ENCODE data around the gene PBX4.

The PBX4 gene

DNA sequence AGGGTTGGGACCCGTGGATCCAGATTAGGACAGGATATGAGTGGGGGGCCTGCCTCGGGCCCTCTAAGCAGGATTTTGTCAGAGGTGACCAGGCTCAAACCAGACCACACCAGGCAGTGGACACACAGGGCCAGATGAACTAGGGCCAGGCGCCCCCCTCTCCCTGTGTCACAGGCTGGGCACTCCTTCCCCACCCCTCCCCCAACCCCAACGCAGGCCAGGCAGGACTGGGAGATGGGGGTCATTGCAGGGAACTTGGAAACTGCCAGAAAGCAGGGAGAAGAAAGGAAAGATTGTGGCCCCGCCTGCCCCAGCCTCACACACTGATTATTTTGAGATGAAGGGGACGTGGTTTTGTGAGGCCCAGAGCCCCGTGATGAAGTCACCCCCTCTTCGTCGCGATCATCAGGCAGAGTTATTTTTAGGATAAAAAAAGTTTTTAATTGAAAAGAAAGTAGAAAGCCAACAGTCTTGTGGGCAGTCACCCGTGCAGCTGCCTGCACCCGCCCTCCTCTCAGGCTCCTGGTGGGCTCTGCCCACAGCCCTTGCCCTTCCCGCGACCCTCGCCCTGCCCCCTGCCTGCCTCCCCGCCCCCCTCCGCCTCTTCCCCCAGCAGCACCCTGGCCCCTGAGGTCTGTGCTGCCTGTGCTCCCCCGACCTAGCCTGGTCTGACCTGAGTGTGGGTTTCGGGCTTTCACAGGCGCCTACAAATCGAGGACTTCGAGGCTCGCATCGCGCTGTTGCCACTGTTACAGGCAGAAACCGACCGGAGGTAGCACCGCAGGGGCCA, 91.7 kb downstream of the PBX4 start:
- no peak for DNase-seq (ENCODE audit: low read depth)
- H3K27me3 ChIP-seq (replicated peaks; ENCODE audit: control insufficient read depth, insufficient read depth, low read length), result no peaks in the 10 kb centered on the region
- peaks cover 25% of the 10 kb centered on the region for H3K36me3 ChIP-seq (ENCODE audit: control insufficient read depth, insufficient read depth, low read length, severe bottlenecking)
- no peaks in the 10 kb centered on the region for H3K9me3 ChIP-seq (ENCODE audit: control insufficient read depth, low read length)
- H3K9ac ChIP-seq (ENCODE audit: low read length), result no peak overlapping the region
- no peak overlapping the region for H3K4me3 ChIP-seq (ENCODE audit: low read length)
- H3K4me1 ChIP-seq (ENCODE audit: control insufficient read depth, insufficient read depth, low read length), result peaks cover 16% of the 10 kb centered on the region

GRCh38 chr19:19525611-19526380, 92.7 kb downstream of the PBX4 start:
- Histone ChIP-seq H3K4me1 (ENCODE audit: control insufficient read depth, insufficient read depth, low read length) (peaks cover 10% of the 10 kb centered on the region), H3K36me3 (ENCODE audit: control insufficient read depth, insufficient read depth, low read length, severe bottlenecking) (peaks cover 27% of the 10 kb centered on the region), H3K9ac (ENCODE audit: low read length) (no peak overlapping the region), H3K27me3 (replicated peaks; ENCODE audit: control insufficient read depth, insufficient read depth, low read length) (no peaks in the 10 kb centered on the region), H3K4me3 (ENCODE audit: low read length) (no peak overlapping the region), H3K9me3 (ENCODE audit: control insufficient read depth, low read length) (no peaks in the 10 kb centered on the region)
- no peak for DNase-seq (ENCODE audit: low read depth)

GRCh38 chr19:19524053-19524452, 94.4 kb downstream of the PBX4 start:
- no peaks in the 10 kb centered on the region for H3K27me3 ChIP-seq (replicated peaks; ENCODE audit: control insufficient read depth, insufficient read depth, low read length)
- no peak for DNase-seq (ENCODE audit: low read depth)
- peaks cover 5% of the 10 kb centered on the region for H3K4me1 ChIP-seq (ENCODE audit: control insufficient read depth, insufficient read depth, low read length)
- H3K9me3 ChIP-seq (ENCODE audit: control insufficient read depth, low read length), result no peaks in the 10 kb centered on the region
- no peak overlapping the region for H3K4me3 ChIP-seq (ENCODE audit: low read length)
- H3K9ac ChIP-seq (ENCODE audit: low read length), result no peak overlapping the region
- H3K36me3 ChIP-seq (ENCODE audit: control insufficient read depth, insufficient read depth, low read length, severe bottlenecking), result peaks cover 43% of the 10 kb centered on the region

GRCh38 chr19:19523177-19523576, 95.3 kb downstream of the PBX4 start:
- DNase-seq (ENCODE audit: low read depth), result no peak
- H3K4me1 ChIP-seq (ENCODE audit: control insufficient read depth, insufficient read depth, low read length), result peaks cover 5% of the 10 kb centered on the region
- H3K9me3 ChIP-seq (ENCODE audit: control insufficient read depth, low read length), result no peaks in the 10 kb centered on the region
- no peaks in the 10 kb centered on the region for H3K27me3 ChIP-seq (replicated peaks; ENCODE audit: control insufficient read depth, insufficient read depth, low read length)
- H3K9ac ChIP-seq (ENCODE audit: low read length), result no peak overlapping the region
- no peak overlapping the region for H3K4me3 ChIP-seq (ENCODE audit: low read length)
- H3K36me3 ChIP-seq (ENCODE audit: control insufficient read depth, insufficient read depth, low read length, severe bottlenecking), result peaks cover 39% of the 10 kb centered on the region

GRCh38 chr19:19520989-19521388, 97.5 kb downstream of the PBX4 start:
- DNase-seq (ENCODE audit: low read depth), result no peak
- H3K9me3 ChIP-seq (ENCODE audit: control insufficient read depth, low read length), result no peaks in the 10 kb centered on the region
- H3K4me3 ChIP-seq (ENCODE audit: low read length), result no peak overlapping the region
- peaks cover 24% of the 10 kb centered on the region for H3K36me3 ChIP-seq (ENCODE audit: control insufficient read depth, insufficient read depth, low read length, severe bottlenecking)
- no peaks in the 10 kb centered on the region for H3K27me3 ChIP-seq (replicated peaks; ENCODE audit: control insufficient read depth, insufficient read depth, low read length)
- no peak overlapping the region for H3K9ac ChIP-seq (ENCODE audit: low read length)
- peaks cover 13% of the 10 kb centered on the region for H3K4me1 ChIP-seq (ENCODE audit: control insufficient read depth, insufficient read depth, low read length)

DNA sequence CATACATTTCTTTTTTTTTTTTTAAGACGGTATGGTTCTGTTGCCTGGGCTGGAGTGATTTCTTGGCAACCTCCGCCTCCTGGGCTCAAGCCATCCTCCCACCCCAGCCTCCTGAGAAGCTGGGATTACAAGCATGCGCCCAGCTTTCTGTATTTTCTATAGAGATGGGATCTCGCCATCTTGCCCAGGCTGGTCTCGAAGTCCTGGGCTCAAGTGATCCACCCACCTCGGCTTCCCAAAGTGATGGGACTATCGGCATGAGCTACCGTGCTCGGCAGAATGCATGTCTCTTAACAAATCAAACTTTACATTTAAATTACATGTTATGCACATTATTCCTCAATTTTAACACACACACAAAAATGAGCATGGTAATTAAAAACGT, 101.3 kb downstream of the PBX4 start:
- H3K4me3 ChIP-seq (ENCODE audit: low read length), result peak overlapping the region; percentile 95
- no peaks in the 10 kb centered on the region for H3K27me3 ChIP-seq (replicated peaks; ENCODE audit: control insufficient read depth, insufficient read depth, low read length)
- DNase-seq (ENCODE audit: low read depth), result no peak
- peaks cover 18% of the 10 kb centered on the region for H3K36me3 ChIP-seq (ENCODE audit: control insufficient read depth, insufficient read depth, low read length, severe bottlenecking)
- no peaks in the 10 kb centered on the region for H3K9me3 ChIP-seq (ENCODE audit: control insufficient read depth, low read length)
- H3K9ac ChIP-seq (ENCODE audit: low read length), result peak overlapping the region; percentile 88
- H3K4me1 ChIP-seq (ENCODE audit: control insufficient read depth, insufficient read depth, low read length), result peaks cover 13% of the 10 kb centered on the region

GRCh38 chr19:19515642-19516519, 102.6 kb downstream of the PBX4 start, which contains the start of gene NDUFA13:
Gene NDUFA13 (plus strand): TSS chr19:19516225. CDS start chr19:19516239, 14 bp downstream.
- peaks cover 17% of the 10 kb centered on the region for H3K36me3 ChIP-seq (ENCODE audit: control insufficient read depth, insufficient read depth, low read length, severe bottlenecking)
- peaks cover 13% of the 10 kb centered on the region for H3K4me1 ChIP-seq (ENCODE audit: control insufficient read depth, insufficient read depth, low read length)
- H3K9me3 ChIP-seq (ENCODE audit: control insufficient read depth, low read length), result no peaks in the 10 kb centered on the region
- H3K9ac ChIP-seq (ENCODE audit: low read length), result peak within 1 kb of the TSS; percentile 88
- H3K4me3 ChIP-seq (ENCODE audit: low read length), result peak within 1 kb of the TSS; percentile 95
- peak; percentile 96 for DNase-seq (ENCODE audit: low read depth)
- H3K27me3 ChIP-seq (replicated peaks; ENCODE audit: control insufficient read depth, insufficient read depth, low read length), result no peaks in the 10 kb centered on the region

- H3K4me1 ChIP-seq (ENCODE audit: control insufficient read depth, insufficient read depth, low read length), result peaks cover 13% of the 10 kb centered on the region
- no peaks in the 10 kb centered on the region for H3K27me3 ChIP-seq (replicated peaks; ENCODE audit: control insufficient read depth, insufficient read depth, low read length)
- H3K9me3 ChIP-seq (ENCODE audit: control insufficient read depth, low read length), result no peaks in the 10 kb centered on the region
- DNase-seq (ENCODE audit: low read depth), result no peak
- peaks cover 10% of the 10 kb centered on the region for H3K36me3 ChIP-seq (ENCODE audit: control insufficient read depth, insufficient read depth, low read length, severe bottlenecking)
- peak within 1 kb of the TSS; percentile 88 for H3K9ac ChIP-seq (ENCODE audit: low read length)
- peak within 1 kb of the TSS; percentile 95 for H3K4me3 ChIP-seq (ENCODE audit: low read length)
Observed at GRCh38 chr19:19514881-19515641, 103.4 kb downstream of the PBX4 start, which contains the start of gene TSSK6. Gene TSSK6 (minus strand): TSS chr19:19515548. CDS start chr19:19515427, 121 bp downstream.

DNA sequence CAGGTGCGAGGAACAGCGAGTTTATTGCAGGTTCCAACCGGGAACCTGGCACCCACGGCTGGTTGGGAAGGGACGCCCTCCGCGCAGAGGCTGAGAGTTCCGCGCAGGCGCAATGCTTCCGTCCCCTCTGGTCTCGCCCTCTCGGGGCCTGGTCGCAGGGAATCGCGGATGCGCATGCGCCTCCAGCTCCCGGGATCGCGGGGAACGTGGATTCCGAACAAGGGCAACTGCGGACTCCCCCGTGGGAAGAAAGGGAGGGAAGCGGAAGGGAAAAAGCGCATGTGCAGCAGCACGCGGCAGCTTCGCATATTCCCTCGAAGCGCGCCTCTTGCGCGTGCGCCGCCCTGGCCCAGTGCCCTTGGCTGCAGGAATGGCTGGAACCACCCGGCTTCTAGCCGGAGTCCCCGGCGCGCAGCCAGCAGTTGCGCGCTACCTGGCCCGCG, 104.3 kb downstream of the PBX4 start:
- H3K4me1 ChIP-seq (ENCODE audit: control insufficient read depth, insufficient read depth, low read length), result peaks cover 13% of the 10 kb centered on the region
- no peaks in the 10 kb centered on the region for H3K9me3 ChIP-seq (ENCODE audit: control insufficient read depth, low read length)
- H3K9ac ChIP-seq (ENCODE audit: low read length), result no peak overlapping the region
- H3K36me3 ChIP-seq (ENCODE audit: control insufficient read depth, insufficient read depth, low read length, severe bottlenecking), result peaks cover 2% of the 10 kb centered on the region
- DNase-seq (ENCODE audit: low read depth), result no peak
- peak overlapping the region; percentile 25 for H3K4me3 ChIP-seq (ENCODE audit: low read length)
- H3K27me3 ChIP-seq (replicated peaks; ENCODE audit: control insufficient read depth, insufficient read depth, low read length), result no peaks in the 10 kb centered on the region

DNA sequence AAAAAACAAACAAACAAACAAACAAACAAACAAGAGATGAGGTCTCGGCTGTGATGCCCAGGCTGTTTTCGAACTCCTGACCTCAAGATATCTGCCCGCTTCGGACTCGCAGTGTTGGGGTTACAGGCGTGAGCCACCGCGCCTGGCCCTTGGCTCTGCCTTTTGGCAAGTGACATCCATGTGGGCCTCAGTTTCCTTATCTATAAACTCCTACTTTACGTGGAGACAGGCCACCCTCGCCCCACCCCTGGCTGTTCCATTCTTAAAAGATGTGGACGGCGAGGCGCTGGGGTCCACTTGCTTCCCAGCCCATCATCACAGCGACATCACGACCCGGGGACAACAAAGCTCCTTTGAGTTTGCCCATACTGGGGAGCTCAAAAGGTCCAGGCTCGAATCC, 104.8 kb downstream of the PBX4 start:
- no peaks in the 10 kb centered on the region for H3K36me3 ChIP-seq (ENCODE audit: control insufficient read depth, insufficient read depth, low read length, severe bottlenecking)
- no peaks in the 10 kb centered on the region for H3K27me3 ChIP-seq (replicated peaks; ENCODE audit: control insufficient read depth, insufficient read depth, low read length)
- H3K4me3 ChIP-seq (ENCODE audit: low read length), result peak overlapping the region; percentile 25
- no peak overlapping the region for H3K9ac ChIP-seq (ENCODE audit: low read length)
- H3K9me3 ChIP-seq (ENCODE audit: control insufficient read depth, low read length), result no peaks in the 10 kb centered on the region
- peaks cover 13% of the 10 kb centered on the region for H3K4me1 ChIP-seq (ENCODE audit: control insufficient read depth, insufficient read depth, low read length)
- DNase-seq (ENCODE audit: low read depth), result no peak
